ENCODE data around the gene TMEM51.

Gene TMEM51

GRCh38 chr1:15197591-15198447 is 44.3 kb downstream of the TMEM51 start:
- TF ChIP-seq CTCF (IDR thresholded peaks at IDR 0.05), result no peak
- H3K9me3 ChIP-seq (ENCODE audit: control insufficient read depth, low read length), result no peaks in the 10 kb centered on the region
- no peak overlapping the region for H3K9ac ChIP-seq
- H3K4me2 ChIP-seq (ENCODE audit: low read length), result no peak overlapping the region
- no peaks in the 10 kb centered on the region for H3K4me1 ChIP-seq
- no peaks in the 10 kb centered on the region for H3K79me2 ChIP-seq
- H3K36me3 ChIP-seq (ENCODE audit: control insufficient read depth, insufficient read depth, low read length), result no peaks in the 10 kb centered on the region
- no peaks in the 10 kb centered on the region for H3K27me3 ChIP-seq (ENCODE audit: control insufficient read depth, insufficient read depth, low read length)
- H2AFZ ChIP-seq, result no peak overlapping the region
- no peak overlapping the region for H3K27ac ChIP-seq
- H3K4me3 ChIP-seq (ENCODE audit: low read depth, low read length), result no peak overlapping the region

GRCh38 chr1:15198684-15199083 is 45.1 kb downstream of the TMEM51 start:
- no peak overlapping the region for H3K9ac ChIP-seq
- no peak for TF ChIP-seq CTCF (IDR thresholded peaks at IDR 0.05)
- no peak overlapping the region for H3K4me2 ChIP-seq (ENCODE audit: low read length)
- H3K79me2 ChIP-seq, result no peaks in the 10 kb centered on the region
- H3K36me3 ChIP-seq (ENCODE audit: control insufficient read depth, insufficient read depth, low read length), result no peaks in the 10 kb centered on the region
- H2AFZ ChIP-seq, result no peak overlapping the region
- H3K4me3 ChIP-seq (ENCODE audit: low read depth, low read length), result no peak overlapping the region
- no peak overlapping the region for H3K27ac ChIP-seq
- no peaks in the 10 kb centered on the region for H3K9me3 ChIP-seq (ENCODE audit: control insufficient read depth, low read length)
- H3K4me1 ChIP-seq, result no peaks in the 10 kb centered on the region
- no peaks in the 10 kb centered on the region for H3K27me3 ChIP-seq (ENCODE audit: control insufficient read depth, insufficient read depth, low read length)

GRCh38 chr1:15201221-15201620 is 47.7 kb downstream of the TMEM51 start:
- Histone ChIP-seq H3K36me3 (ENCODE audit: control insufficient read depth, insufficient read depth, low read length) (no peaks in the 10 kb centered on the region), H3K4me2 (ENCODE audit: low read length) (no peak overlapping the region), H3K4me3 (ENCODE audit: low read depth, low read length) (no peak overlapping the region), H3K9ac (no peak overlapping the region), H3K27me3 (ENCODE audit: control insufficient read depth, insufficient read depth, low read length) (no peaks in the 10 kb centered on the region), H3K9me3 (ENCODE audit: control insufficient read depth, low read length) (no peaks in the 10 kb centered on the region), H3K27ac (no peak overlapping the region), H3K4me1 (no peaks in the 10 kb centered on the region), H2AFZ (no peak overlapping the region), H3K79me2 (no peaks in the 10 kb centered on the region)
- no peak for TF ChIP-seq CTCF (IDR thresholded peaks at IDR 0.05)

- Histone ChIP-seq H3K27ac (no peak overlapping the region), H3K79me2 (no peaks in the 10 kb centered on the region), H3K27me3 (ENCODE audit: control insufficient read depth, insufficient read depth, low read length) (no peaks in the 10 kb centered on the region), H2AFZ (no peak overlapping the region), H3K4me2 (ENCODE audit: low read length) (no peak overlapping the region), H3K36me3 (ENCODE audit: control insufficient read depth, insufficient read depth, low read length) (no peaks in the 10 kb centered on the region), H3K9ac (no peak overlapping the region), H3K9me3 (ENCODE audit: control insufficient read depth, low read length) (no peaks in the 10 kb centered on the region), H3K4me1 (no peaks in the 10 kb centered on the region), H3K4me3 (ENCODE audit: low read depth, low read length) (no peak overlapping the region)
- TF ChIP-seq CTCF (IDR thresholded peaks at IDR 0.05), result no peak
These were observed 48.5 kb downstream of the TMEM51 start for GRCh38 chr1:15201849-15202551.

All from parathyroid adenoma (tissue), 2 donors.